ENCODE results near the gene NDUFB10. TPM values are rescaled to one million over a fixed set of nuclear protein-coding genes. Genes with fewer than 3 reads are reported as not detected.
A peak's percentile ranks its signal among the peaks of the same experiment; 100 is the strongest.

Gene NDUFB10
- polyA plus RNA-seq, 4 donors, result 125 to 156 (median 130) TPM

DNA sequence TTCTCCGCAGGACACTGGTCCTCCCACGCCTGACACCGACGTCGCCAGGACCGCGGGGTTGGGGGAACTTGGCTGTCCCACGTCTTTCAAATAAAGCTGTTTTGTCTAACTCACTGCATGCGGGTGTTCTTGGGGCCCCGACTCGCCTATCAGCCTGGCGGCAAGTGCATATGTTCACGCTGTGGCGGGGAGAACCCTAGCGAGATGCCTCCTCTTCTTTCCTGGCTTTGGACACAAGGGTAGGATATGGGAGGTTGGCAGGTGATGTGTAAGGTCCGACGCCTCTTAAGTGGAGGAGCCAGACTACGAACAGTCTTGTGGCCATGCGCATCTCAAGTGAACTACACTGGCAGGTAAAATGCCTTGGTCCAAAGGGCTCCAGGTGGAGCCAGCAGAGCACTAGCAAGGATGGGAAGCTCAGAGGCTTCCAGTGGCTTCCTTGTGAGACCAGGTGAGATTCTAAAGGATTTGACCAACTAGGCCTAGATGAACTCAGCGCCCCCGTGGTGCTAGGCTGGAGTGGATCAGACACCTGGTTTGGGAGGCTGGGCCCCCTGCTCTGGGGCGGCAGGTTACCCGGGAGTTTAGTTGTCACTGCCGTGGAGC is 6.2 kb downstream of the NDUFB10 start:
- no peak for DNase-seq (ENCODE audit: low read depth in 4 of 4, low spot score in 3 of 4)

- no peak for DNase-seq (ENCODE audit: low read depth in 4 of 4, low spot score in 3 of 4)
Observed at GRCh38 chr16:1966460-1966859, 7.1 kb downstream of the NDUFB10 start, which contains the start of gene RNF151. TSS of gene RNF151 (plus strand) at chr16:1966856. CDS start at chr16:1966882, 26 bp downstream.

DNA sequence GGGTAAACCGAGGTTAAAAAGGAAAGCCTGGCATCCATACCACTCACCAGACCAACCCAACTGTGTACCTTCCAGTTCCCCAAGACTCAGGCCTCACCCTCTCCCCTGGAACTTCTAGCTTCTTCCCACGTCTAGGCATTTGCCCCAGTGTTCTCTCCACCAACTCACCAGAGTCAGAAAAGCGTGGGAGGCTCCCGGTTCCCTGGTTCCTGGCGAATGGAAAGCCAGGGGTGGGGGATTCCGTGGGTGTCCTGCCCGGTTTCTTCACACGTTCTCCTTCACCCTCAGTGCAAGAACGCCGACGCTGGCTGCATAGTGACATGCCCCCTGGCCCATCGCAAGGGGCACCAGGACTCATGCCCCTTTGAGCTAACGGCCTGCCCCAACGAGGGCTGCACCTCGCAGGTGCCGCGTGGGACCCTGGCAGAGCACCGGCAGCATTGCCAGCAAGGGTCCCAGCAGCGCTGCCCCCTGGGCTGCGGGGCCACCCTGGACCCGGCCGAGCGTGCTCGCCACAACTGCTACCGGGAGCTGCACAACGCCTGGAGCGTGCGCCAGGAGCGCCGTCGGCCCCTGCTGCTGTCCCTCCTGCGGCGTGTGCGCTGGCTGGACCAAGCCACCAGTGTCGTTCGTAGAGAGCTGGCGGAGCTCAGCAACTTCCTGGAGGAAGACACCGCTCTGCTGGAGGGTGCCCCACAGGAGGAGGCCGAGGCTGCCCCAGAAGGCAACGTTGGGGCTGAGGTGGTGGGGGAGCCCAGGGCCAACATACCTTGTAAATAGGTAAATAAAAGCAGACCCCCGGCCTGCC is 9.0 kb downstream of the NDUFB10 start:
- DNase-seq (ENCODE audit: low read depth in 4 of 4, low spot score in 3 of 4), result no peak

DNA sequence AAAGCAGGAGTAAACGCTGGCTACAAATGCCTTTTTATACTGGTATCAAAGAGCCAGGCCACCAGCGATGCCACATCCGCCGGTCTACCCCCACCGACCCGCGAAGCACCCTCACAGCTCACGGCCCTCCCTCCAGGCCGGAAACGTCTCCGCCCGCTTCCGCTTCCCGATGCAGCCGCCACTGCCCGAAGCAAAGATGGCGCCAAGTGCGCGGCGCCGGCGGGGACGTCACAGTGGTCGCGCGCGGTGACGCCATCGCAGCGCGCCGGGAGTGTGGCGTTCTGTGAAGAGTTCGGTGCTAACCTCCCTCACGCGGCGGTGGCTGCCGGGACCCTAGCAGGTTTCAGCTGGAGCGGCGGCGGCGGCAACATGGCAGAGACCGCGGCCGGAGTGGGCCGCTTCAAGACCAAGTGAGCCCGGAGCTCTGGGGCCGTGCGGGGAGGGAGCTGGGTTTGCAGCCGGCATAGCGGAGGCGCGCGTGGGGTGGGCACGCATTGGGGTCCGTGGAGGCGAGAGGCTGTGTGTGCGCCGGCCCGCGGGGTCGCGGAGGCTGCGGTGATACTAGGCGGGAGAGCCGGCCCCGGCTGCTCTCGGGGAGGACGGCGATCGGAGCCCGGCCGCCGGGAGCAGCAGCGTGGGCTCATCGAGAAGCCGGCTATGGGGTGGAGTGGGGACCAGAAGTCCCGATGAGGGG is 12.6 kb downstream of the NDUFB10 start, which contains the start of gene TBL3:
Gene TBL3, plus strand, starts transcription at position 258 of the 694 bp plus-strand sequence. Its CDS starts 112 bp downstream, at position 370.
- peak; percentile 86 to 90 (median 88) for DNase-seq (ENCODE audit: low read depth in 4 of 4, low spot score in 3 of 4)

GRCh38 chr16:1972490-1972877 is 13.1 kb downstream of the NDUFB10 start:
- DNase-seq (ENCODE audit: low read depth in 4 of 4, low spot score in 3 of 4), result no peak

DNA sequence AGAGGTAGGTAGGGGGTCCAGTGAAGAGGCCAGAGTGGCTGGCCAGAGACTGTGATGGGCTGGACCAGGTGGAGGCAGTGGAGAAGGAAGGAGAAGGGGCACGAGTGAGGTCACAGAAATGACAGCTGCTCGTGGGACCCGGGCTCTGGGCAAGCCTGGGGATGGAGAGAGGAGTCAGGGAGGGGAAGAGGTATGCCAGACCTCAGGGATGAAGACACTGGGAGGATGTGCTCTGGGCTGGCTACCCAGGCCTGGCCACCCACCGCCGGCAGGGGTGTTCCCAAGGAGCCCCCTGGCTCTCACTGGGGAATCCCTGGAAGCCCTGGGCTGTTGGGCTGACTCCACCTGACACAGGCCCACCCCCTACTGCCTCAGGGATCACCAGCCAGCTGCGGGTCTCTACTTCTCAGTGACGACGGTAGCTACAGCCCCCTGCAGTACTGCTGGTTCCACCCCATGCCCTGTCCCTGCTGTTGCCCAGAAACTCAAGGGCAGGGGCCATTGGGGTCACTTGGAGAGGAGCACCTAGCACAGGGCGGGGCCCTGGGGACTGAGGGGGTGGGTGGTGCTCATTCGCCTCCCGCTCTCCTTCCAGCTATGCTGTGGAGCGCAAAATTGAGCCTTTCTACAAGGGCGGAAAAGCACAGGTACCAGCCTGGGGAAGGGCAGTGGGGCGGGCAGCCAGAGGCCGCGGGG is 14.3 kb downstream of the NDUFB10 start:
- no peak for DNase-seq (ENCODE audit: low read depth in 4 of 4, low spot score in 3 of 4)

DNA sequence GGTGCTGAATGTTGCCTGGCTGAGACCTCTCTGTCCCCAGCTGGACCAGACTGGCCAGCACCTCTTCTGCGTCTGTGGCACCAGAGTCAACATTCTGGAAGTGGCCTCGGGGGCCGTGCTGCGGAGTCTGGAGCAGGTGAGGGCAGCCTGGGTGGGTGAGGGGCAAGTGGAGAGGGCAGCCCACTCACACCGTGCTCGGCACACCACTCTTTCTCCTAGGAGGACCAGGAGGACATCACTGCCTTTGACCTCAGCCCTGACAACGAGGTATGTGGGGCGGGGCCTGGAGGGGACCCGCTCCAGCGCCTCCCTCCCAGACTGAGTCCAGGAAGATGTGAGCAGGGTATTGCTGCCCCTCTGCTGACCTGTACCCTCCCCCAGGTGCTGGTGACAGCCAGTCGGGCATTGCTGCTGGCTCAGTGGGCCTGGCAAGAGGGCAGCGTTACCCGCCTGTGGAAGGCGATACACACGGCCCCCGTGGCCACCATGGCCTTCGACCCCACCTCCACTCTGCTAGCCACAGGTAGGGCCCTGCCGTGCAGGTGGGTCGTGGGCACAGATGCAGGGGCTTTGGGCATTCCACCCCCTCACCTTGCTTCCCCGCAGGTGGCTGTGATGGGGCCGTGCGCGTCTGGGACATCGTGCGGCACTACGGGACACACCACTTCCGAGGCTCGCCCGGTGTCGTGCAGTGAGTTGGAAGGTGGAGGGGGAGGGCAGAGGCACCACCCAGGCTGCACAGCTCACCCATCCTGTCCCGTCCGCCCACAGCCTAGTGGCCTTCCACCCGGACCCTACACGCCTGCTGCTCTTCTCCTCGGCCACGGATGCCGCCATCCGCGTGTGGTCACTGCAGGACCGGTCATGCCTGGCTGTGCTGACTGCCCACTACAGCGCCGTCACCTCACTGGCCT is 15.1 kb downstream of the NDUFB10 start:
- no peak for DNase-seq (ENCODE audit: low read depth in 4 of 4, low spot score in 3 of 4)

- no peak for DNase-seq (ENCODE audit: low read depth in 4 of 4, low spot score in 3 of 4)
Observed at GRCh38 chr16:1975432-1976215, 16.3 kb downstream of the NDUFB10 start.

DNA sequence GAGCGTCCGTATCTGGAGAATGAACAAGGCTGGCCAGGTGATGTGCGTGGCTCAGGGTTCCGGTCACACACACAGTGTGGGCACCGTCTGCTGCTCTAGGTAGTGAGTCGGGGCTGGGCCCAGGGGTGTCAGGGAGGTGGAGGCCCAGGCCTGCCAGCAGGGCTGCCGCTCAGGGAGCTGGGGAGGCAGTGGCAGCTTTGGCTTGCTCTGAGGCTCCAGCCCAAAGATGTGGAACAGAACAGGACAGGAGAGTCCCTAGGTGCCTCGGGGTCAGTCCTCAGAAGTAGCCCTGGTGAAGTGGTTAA is 16.8 kb downstream of the NDUFB10 start:
- no peak for DNase-seq (ENCODE audit: low read depth in 4 of 4, low spot score in 3 of 4)

DNA sequence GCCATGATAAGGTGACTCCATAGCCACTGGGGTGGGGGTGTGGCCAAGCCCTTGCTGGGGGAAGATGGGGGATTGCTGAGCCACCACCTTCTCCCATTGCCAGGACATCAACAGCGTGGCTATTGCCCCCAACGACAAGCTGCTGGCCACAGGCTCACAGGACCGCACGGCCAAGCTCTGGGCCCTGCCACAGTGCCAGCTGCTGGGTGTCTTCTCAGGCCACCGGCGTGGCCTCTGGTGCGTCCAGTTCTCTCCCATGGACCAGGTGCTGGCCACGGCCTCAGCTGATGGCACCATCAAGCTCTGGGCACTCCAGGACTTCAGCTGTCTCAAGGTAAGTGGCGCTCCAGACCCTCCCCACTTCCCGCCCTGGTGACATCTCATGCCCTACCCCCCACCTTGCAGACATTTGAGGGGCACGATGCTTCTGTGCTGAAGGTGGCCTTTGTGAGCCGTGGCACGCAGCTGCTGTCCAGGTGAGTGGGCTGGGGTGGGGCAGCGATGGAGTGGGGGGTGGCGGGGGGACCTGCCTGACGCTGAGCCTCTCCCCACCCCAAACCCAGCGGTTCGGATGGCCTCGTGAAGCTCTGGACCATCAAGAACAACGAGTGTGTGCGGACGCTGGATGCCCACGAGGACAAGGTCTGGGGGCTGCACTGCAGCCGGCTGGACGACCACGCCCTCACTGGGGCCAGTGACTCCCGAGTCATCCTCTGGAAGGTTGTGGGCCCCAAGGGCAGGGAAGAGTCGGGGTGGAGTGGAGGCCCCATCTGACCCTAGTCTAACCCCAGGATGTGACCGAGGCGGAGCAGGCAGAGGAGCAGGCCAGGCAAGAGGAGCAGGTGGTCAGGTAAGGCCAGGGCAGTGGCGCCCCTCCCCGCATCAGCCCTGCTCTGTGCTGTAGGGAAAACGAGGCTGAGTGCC is 17.9 kb downstream of the NDUFB10 start:
- DNase-seq (ENCODE audit: low read depth in 4 of 4, low spot score in 3 of 4), result no peak

GRCh38 chr16:1977875-1978268 is 18.5 kb downstream of the NDUFB10 start:
- DNase-seq (ENCODE audit: low read depth in 4 of 4, low spot score in 3 of 4), result no peak

DNA sequence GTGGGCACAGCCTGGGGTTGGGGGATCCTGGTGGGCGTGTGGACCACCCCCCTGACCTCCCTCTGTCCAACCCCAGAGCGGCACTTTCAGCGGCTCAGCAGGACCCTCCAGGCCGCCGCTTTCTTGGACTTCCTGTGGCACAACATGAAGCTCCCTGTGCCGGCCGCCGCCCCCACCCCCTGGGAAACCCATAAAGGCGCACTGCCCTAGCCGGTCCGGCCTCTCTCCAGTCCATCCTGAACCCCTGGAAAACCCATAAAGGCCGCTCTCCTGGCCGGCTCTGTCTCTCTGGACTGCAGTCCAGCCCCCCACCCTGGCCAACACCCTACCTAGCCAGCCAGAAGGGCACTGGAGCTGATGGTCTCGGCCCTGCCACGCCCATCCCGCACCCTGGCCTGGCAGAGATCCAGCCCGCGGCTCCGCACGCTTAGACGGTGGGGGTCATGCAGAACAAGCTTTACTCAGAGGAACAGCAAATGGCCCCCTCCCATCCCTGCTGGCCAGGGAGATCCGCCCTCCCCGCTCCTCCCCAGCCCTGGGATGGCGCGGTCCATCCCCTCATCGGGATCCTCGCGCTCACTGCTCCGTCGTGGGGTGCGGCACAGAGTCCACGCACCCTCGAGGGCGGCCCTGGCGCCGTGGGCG is 19.3 kb downstream of the NDUFB10 start:
- DNase-seq (ENCODE audit: low read depth in 4 of 4, low spot score in 3 of 4), result no peak

- no peak for DNase-seq (ENCODE audit: low read depth in 4 of 4, low spot score in 3 of 4)
Observed at GRCh38 chr16:1979271-1980029, 20.1 kb downstream of the NDUFB10 start.

- DNase-seq (ENCODE audit: low read depth in 4 of 4, low spot score in 3 of 4), result no peak
Observed at GRCh38 chr16:1980030-1980769, 20.9 kb downstream of the NDUFB10 start.

GRCh38 chr16:1980770-1981087 is 21.4 kb downstream of the NDUFB10 start:
- DNase-seq (ENCODE audit: low read depth in 4 of 4, low spot score in 3 of 4), result no peak

- no peak for DNase-seq (ENCODE audit: low read depth in 4 of 4, low spot score in 3 of 4)
Observed at GRCh38 chr16:1981398-1981836, 22.1 kb downstream of the NDUFB10 start, which contains the start of gene NOXO1. TSS of gene NOXO1 (minus strand) at chr16:1981469. CDS start at chr16:1981179, 290 bp downstream.
